Measurements from ENCODE around the gene ADGRA1. TPM values are rescaled to one million over a fixed set of nuclear protein-coding genes. Genes with fewer than 3 reads are reported as not detected.

ADGRA1 gene
- total RNA-seq, 2 experiments from 2014 or later = not detected

GRCh38 chr10:133058331-133059092, 29.2 kb upstream of the ADGRA1 start:
- no peaks in the 10 kb centered on the region for H3K36me3 ChIP-seq (ENCODE audit: insufficient read depth, low read length)
- H3K79me2 ChIP-seq (ENCODE audit: insufficient read depth, low read depth, low read length) = no peaks in the 10 kb centered on the region
- H3K27ac ChIP-seq (ENCODE audit: low read depth, low read length, poor library complexity, severe bottlenecking) = no peak overlapping the region
- CTCF ChIA-PET (ENCODE audit: unreplicated experiment) = no interaction called here
- no peak overlapping the region for H2AFZ ChIP-seq (ENCODE audit: low read length)
- no peak overlapping the region for H3K4me2 ChIP-seq (ENCODE audit: low read length)
- no peaks in the 10 kb centered on the region for H4K20me1 ChIP-seq (ENCODE audit: insufficient read depth, low read length)
- intact Hi-C loops (cut with micrococcal nuclease; ENCODE audit: unreplicated experiment) = no loop called here
- no peaks in the 10 kb centered on the region for H3K4me1 ChIP-seq (ENCODE audit: insufficient read depth, low read length, poor library complexity, severe bottlenecking)
- no peak for DNase-seq (ENCODE audit: low spot score)
- no peaks in the 10 kb centered on the region for H3K9me2 ChIP-seq (ENCODE audit: insufficient read depth, low read length)
- POLR2A ChIA-PET = no interaction called here
- BruUV-seq (replicated peaks) = no TSS peak
- TF ChIP-seq, protein P1, sequence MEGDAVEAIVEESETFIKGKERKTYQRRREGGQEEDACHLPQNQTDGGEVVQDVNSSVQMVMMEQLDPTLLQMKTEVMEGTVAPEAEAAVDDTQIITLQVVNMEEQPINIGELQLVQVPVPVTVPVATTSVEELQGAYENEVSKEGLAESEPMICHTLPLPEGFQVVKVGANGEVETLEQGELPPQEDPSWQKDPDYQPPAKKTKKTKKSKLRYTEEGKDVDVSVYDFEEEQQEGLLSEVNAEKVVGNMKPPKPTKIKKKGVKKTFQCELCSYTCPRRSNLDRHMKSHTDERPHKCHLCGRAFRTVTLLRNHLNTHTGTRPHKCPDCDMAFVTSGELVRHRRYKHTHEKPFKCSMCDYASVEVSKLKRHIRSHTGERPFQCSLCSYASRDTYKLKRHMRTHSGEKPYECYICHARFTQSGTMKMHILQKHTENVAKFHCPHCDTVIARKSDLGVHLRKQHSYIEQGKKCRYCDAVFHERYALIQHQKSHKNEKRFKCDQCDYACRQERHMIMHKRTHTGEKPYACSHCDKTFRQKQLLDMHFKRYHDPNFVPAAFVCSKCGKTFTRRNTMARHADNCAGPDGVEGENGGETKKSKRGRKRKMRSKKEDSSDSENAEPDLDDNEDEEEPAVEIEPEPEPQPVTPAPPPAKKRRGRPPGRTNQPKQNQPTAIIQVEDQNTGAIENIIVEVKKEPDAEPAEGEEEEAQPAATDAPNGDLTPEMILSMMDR (conservative IDR thresholded peaks at IDR 0.05; ENCODE audit: low read length) = no peak
- no peak for TF ChIP-seq EZH2phosphoT487 (IDR thresholded peaks at IDR 0.05; ENCODE audit: borderline replicate concordance, low read depth, low read length)
- no peaks in the 10 kb centered on the region for H3K9me3 ChIP-seq (ENCODE audit: low read length)
- H3K4me3 ChIP-seq (ENCODE audit: low read depth, low read length, poor library complexity, severe bottlenecking) = no peak overlapping the region

- Histone ChIP-seq H3K36me3 (ENCODE audit: insufficient read depth, low read length) (no peaks in the 10 kb centered on the region), H3K9me2 (ENCODE audit: insufficient read depth, low read length) (no peaks in the 10 kb centered on the region), H3K79me2 (ENCODE audit: insufficient read depth, low read depth, low read length) (no peaks in the 10 kb centered on the region), H3K4me1 (ENCODE audit: insufficient read depth, low read length, poor library complexity, severe bottlenecking) (no peaks in the 10 kb centered on the region), H4K20me1 (ENCODE audit: insufficient read depth, low read length) (no peaks in the 10 kb centered on the region), H2AFZ (ENCODE audit: low read length) (no peak overlapping the region), H3K27ac (ENCODE audit: low read depth, low read length, poor library complexity, severe bottlenecking) (no peak overlapping the region), H3K4me2 (ENCODE audit: low read length) (no peak overlapping the region), H3K4me3 (ENCODE audit: low read depth, low read length, poor library complexity, severe bottlenecking) (no peak overlapping the region), H3K9me3 (ENCODE audit: low read length) (no peaks in the 10 kb centered on the region)
- no TSS peak for BruUV-seq (replicated peaks)
- DNase-seq (ENCODE audit: low spot score) = no peak
- POLR2A ChIA-PET = no interaction called here
- CTCF ChIA-PET (ENCODE audit: unreplicated experiment) = no interaction called here
- intact Hi-C loops (cut with micrococcal nuclease; ENCODE audit: unreplicated experiment) = no loop called here
- no peak for TF ChIP-seq EZH2phosphoT487 (IDR thresholded peaks at IDR 0.05; ENCODE audit: borderline replicate concordance, low read depth, low read length)
Observed at GRCh38 chr10:133059093-133059470, 28.6 kb upstream of the ADGRA1 start.

DNA sequence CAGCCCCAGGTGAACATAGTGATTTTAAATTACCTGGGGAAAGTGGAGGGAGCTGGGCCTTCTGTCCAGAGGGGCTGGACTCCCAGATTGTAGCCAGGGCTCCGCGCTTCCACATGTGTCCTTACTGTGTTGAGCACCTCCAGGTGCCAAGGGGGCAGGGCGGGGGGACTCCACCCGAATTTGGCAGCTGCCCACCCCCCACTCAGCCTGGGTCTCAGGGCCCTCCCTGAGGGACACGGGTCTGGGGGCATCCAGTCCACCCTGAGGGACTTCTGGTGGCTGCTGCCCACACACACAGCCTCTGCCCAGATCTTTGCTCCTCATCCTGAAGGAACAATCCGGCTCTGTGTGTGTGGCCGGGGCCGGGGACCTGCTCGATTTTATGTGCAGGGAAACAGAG, 28.2 kb upstream of the ADGRA1 start:
- no peaks in the 10 kb centered on the region for H3K9me3 ChIP-seq (ENCODE audit: low read length)
- CTCF ChIA-PET (ENCODE audit: unreplicated experiment) = no interaction called here

More for the DNA sequence above, 28.2 kb upstream of the ADGRA1 start:
- no peak overlapping the region for H3K4me2 ChIP-seq (ENCODE audit: low read length)
- H3K9me2 ChIP-seq (ENCODE audit: insufficient read depth, low read length) = no peaks in the 10 kb centered on the region
- H3K36me3 ChIP-seq (ENCODE audit: insufficient read depth, low read length) = no peaks in the 10 kb centered on the region
- no peak overlapping the region for H2AFZ ChIP-seq (ENCODE audit: low read length)
- TF ChIP-seq, protein P1 (conservative IDR thresholded peaks at IDR 0.05; ENCODE audit: low read length) = no peak
- TF ChIP-seq EZH2phosphoT487 (IDR thresholded peaks at IDR 0.05; ENCODE audit: borderline replicate concordance, low read depth, low read length) = no peak
- intact Hi-C loops (cut with micrococcal nuclease; ENCODE audit: unreplicated experiment) = no loop called here
- H3K27ac ChIP-seq (ENCODE audit: low read depth, low read length, poor library complexity, severe bottlenecking) = no peak overlapping the region
- H3K4me1 ChIP-seq (ENCODE audit: insufficient read depth, low read length, poor library complexity, severe bottlenecking) = no peaks in the 10 kb centered on the region
- POLR2A ChIA-PET = no interaction called here
- DNase-seq (ENCODE audit: low spot score) = no peak
- no TSS peak for BruUV-seq (replicated peaks)
- H3K79me2 ChIP-seq (ENCODE audit: insufficient read depth, low read depth, low read length) = no peaks in the 10 kb centered on the region
- H4K20me1 ChIP-seq (ENCODE audit: insufficient read depth, low read length) = no peaks in the 10 kb centered on the region
- no peak overlapping the region for H3K4me3 ChIP-seq (ENCODE audit: low read depth, low read length, poor library complexity, severe bottlenecking)
